H9 (cell line): ENCODE results near the gene FH. TPM values are rescaled to one million over a fixed set of nuclear protein-coding genes. Genes with fewer than 3 reads are reported as not detected.

Experiments
- DNase-seq: peaks from one replicate; pipeline ENCODE4 v3.0.0-alpha.2; 2017
- H2AFZ ChIP-seq: one replicate; pipeline ENCODE4 v1.6.1; 2013; ENCODE audit warnings: mild to moderate bottlenecking, low read length, control low read depth, moderate library complexity
- H2AK5ac ChIP-seq: 2 replicates; pipeline ENCODE4 v1.6.1; 2013; ENCODE audit warnings: low read length, control low read depth, mixed read lengths; ENCODE audit not compliant: insufficient read length
- H2BK120ac ChIP-seq: one replicate; pipeline ENCODE4 v1.6.1; 2013; ENCODE audit warnings: low read depth, mild to moderate bottlenecking, low read length, control low read depth, inconsistent platforms; ENCODE audit not compliant: poor library complexity, severe bottlenecking
- H2BK12ac ChIP-seq: 2 replicates; pipeline ENCODE4 v1.6.1; 2013; ENCODE audit warnings: low read length, control low read depth, mixed read lengths, low read depth; ENCODE audit not compliant: insufficient read length
- H2BK15ac ChIP-seq: 2 replicates; pipeline ENCODE4 v1.6.1; 2013; ENCODE audit warnings: low read depth, low read length, control low read depth
- H2BK20ac ChIP-seq: one replicate; pipeline ENCODE4 v1.6.1; 2013; ENCODE audit warnings: low read depth, mild to moderate bottlenecking, low read length, control low read depth, inconsistent platforms; ENCODE audit not compliant: poor library complexity, severe bottlenecking
- H2BK5ac ChIP-seq: 2 replicates; pipeline ENCODE4 v1.6.1; 2013; ENCODE audit warnings: low read length, control low read depth, mixed read lengths; ENCODE audit not compliant: insufficient read length
- H3K14ac ChIP-seq: 2 replicates; pipeline ENCODE4 v1.6.1; 2013; ENCODE audit warnings: low read length, control low read depth; ENCODE audit not compliant: insufficient read depth
- H3K18ac ChIP-seq: 2 replicates; pipeline ENCODE4 v1.6.1; 2013; ENCODE audit warnings: low read depth, mild to moderate bottlenecking, mixed read lengths, low read length, control low read depth; ENCODE audit not compliant: insufficient read length
- H3K23ac ChIP-seq: 2 replicates; pipeline ENCODE4 v1.6.1; 2013; ENCODE audit warnings: low read length, control low read depth, mixed read lengths, low read depth; ENCODE audit not compliant: insufficient read length
- H3K23me2 ChIP-seq: 2 replicates; pipeline ENCODE4 v1.6.1; 2013; ENCODE audit warnings: low read depth, mild to moderate bottlenecking, mixed read lengths, low read length, control low read depth; ENCODE audit not compliant: insufficient read length, poor library complexity, severe bottlenecking
- H3K27ac ChIP-seq: 2 replicates; pipeline ENCODE4 v1.5.1; 2013; ENCODE audit warnings: low read length, control low read depth, mixed read lengths, low read depth; ENCODE audit not compliant: insufficient read length
- H3K27me3 ChIP-seq: 2 replicates; pipeline ENCODE4 v1.6.1; 2013; ENCODE audit warnings: low read length, control low read depth, inconsistent platforms; ENCODE audit not compliant: insufficient read depth
- H3K4ac ChIP-seq: 2 replicates; pipeline ENCODE4 v1.6.1; 2013; ENCODE audit warnings: low read depth, mild to moderate bottlenecking, control low read depth, inconsistent platforms, low read length, moderate library complexity
- H3K4me1 ChIP-seq: 2 replicates; pipeline ENCODE4 v1.6.1; 2013; ENCODE audit warnings: low read length, control low read depth, inconsistent platforms; ENCODE audit not compliant: insufficient read depth
- H3K4me2 ChIP-seq: 2 replicates; pipeline ENCODE4 v1.6.1; 2013; ENCODE audit warnings: low read length, control low read depth, mixed read lengths; ENCODE audit not compliant: insufficient read length, insufficient read depth
- H3K56ac ChIP-seq: 2 replicates; pipeline ENCODE4 v1.6.1; 2013; ENCODE audit warnings: low read depth, mild to moderate bottlenecking, mixed read lengths, low read length, control low read depth; ENCODE audit not compliant: insufficient read length
- H3K79me1 ChIP-seq: 2 replicates; pipeline ENCODE4 v1.6.1; 2013; ENCODE audit warnings: low read depth, mild to moderate bottlenecking, moderate library complexity, low read length, control low read depth, inconsistent platforms; ENCODE audit not compliant: insufficient read depth, poor library complexity, severe bottlenecking
- H3K79me2 ChIP-seq: 2 replicates; pipeline ENCODE4 v1.6.1; 2013; ENCODE audit warnings: low read length, control low read depth, inconsistent platforms; ENCODE audit not compliant: insufficient read depth
- H3K9ac ChIP-seq: 2 replicates; pipeline ENCODE4 v1.6.1; 2013; ENCODE audit warnings: low read length, control low read depth, mixed read lengths; ENCODE audit not compliant: insufficient read length; ENCODE audit errors: extremely low read depth
- H3K9me3 ChIP-seq: one replicate; pipeline ENCODE4 v1.6.1; 2013; ENCODE audit warnings: low read depth, low read length, inconsistent platforms; ENCODE audit not compliant: control insufficient read depth
- H3T11ph ChIP-seq: one replicate; pipeline ENCODE4 v1.6.1; 2013; ENCODE audit warnings: mild to moderate bottlenecking, low read length, control low read depth, inconsistent platforms
- H4K20me1 ChIP-seq: one replicate; pipeline ENCODE4 v1.6.1; 2013; ENCODE audit not compliant: control insufficient read depth, insufficient read length, insufficient read depth
- H4K5ac ChIP-seq: 2 replicates; pipeline ENCODE4 v1.6.1; 2013; ENCODE audit warnings: low read depth, mild to moderate bottlenecking, mixed read lengths, low read length, control low read depth; ENCODE audit not compliant: insufficient read length
- H4K8ac ChIP-seq: replicated peaks from 2 replicates; pipeline ENCODE4 v1.6.1; 2013; ENCODE audit warnings: low read length, control low read depth, mixed read lengths, low read depth; ENCODE audit not compliant: insufficient read length
- H4K91ac ChIP-seq: 2 replicates; pipeline ENCODE4 v1.6.1; 2013; ENCODE audit warnings: low read depth, mild to moderate bottlenecking, moderate library complexity, mixed read lengths, low read length, control low read depth; ENCODE audit not compliant: insufficient read length
- H3K27ac Mint-ChIP-seq, 3 experiments: 2 replicates in 2 of 3; 3 replicates in 1 of 3; pipeline ENCODE4 v1.8.0; 2020 to 2021; ENCODE audit warnings: mixed read lengths in 3 of 3, mild to moderate bottlenecking in 1 of 3, moderate library complexity in 1 of 3
- H3K27me3 Mint-ChIP-seq: 2 replicates; pipeline ENCODE4 v1.8.0; 2021; ENCODE audit warnings: low read depth, mild to moderate bottlenecking, moderate library complexity, mixed read lengths
- H3K36me3 Mint-ChIP-seq, 3 experiments: 2 replicates in 2 of 3; 3 replicates in 1 of 3; pipeline ENCODE4 v1.8.0; 2020 to 2021; ENCODE audit warnings: low read depth in 3 of 3, mixed read lengths in 3 of 3; ENCODE audit not compliant: insufficient read depth in 1 of 3
- H3K4me1 Mint-ChIP-seq, 2 experiments: 2 replicates each; pipeline ENCODE4 v1.8.0; 2020; ENCODE audit warnings: mixed read lengths in 2 of 2
- H3K4me3 Mint-ChIP-seq, 2 experiments: 2 replicates in 1 of 2; 3 replicates in 1 of 2; pipeline ENCODE4 v1.8.0; 2020 to 2021; ENCODE audit warnings: mild to moderate bottlenecking in 2 of 2, mixed read lengths in 2 of 2, moderate library complexity in 1 of 2
- H3K9me3 Mint-ChIP-seq, 2 experiments: 2 replicates in 1 of 2; 3 replicates in 1 of 2; pipeline ENCODE4 v1.8.0; 2020; ENCODE audit warnings: mild to moderate bottlenecking in 2 of 2, mixed read lengths in 2 of 2, moderate library complexity in 1 of 2
- CTCF ChIP-seq: fragments of 200-600 bp; sonication (generic); conservative IDR thresholded peaks from 3 replicates; pipeline ENCODE4 v1.8.0; 2021; ENCODE audit warnings: antibody characterized with exemption, mild to moderate bottlenecking
- WGBS: extraction: QIAGEN DNeasy Blood & Tissue Kit; methylation state at CpG from one replicate; pipeline ENCODE4 v1.1.7; 2013; ENCODE audit warnings: missing lambda C conversion rate, low lambda C conversion rate, mixed read lengths; ENCODE audit not compliant: insufficient read length; ENCODE audit errors: extremely low coverage; 5-methylcytosine and 5-hydroxymethylcytosine counted together
- total RNA-seq: library from RNA; stranded (reverse); gene quantifications from 2 replicates; pipeline ENCODE4 v1.2.1, GENCODE V29; 2021

The FH gene
- total RNA-seq, 1 experiment from 2014 or later = 83.9 TPM

DNA sequence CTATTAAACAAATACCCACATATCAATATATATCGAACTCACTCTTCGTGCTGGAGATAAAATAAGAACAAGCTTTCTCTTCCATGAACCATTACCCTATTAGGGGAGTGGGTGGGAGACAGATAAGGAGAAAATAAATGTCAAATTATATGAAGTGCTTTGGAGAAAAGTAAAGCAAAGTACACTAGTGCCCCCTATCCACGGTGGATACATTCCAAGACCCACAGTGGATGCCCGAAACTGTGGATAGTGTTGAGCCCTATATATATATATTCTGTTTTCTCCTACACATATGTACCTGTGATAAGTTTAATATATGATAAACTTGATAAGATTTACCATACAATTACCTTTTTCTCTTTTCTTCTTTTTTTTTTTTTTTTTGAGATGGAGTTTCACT lies 54.6 kb downstream of the FH start:
- Mint-ChIP-seq H3K4me1 (no peaks in the 10 kb centered on the region), H3K27me3 (peaks cover 18% of the 10 kb centered on the region), H3K4me3 (no peak overlapping the region), H3K9me3 (no peaks in the 10 kb centered on the region), H3K27ac (no peak overlapping the region), H3K36me3 (no peaks in the 10 kb centered on the region)
- Histone ChIP-seq H2AK5ac (no peak overlapping the region), H3K9me3 (no peaks in the 10 kb centered on the region), H3K79me2 (no peaks in the 10 kb centered on the region), H2BK15ac (no peak overlapping the region), H3K23me2 (no peaks in the 10 kb centered on the region), H3K27ac (no peak overlapping the region), H2AFZ (no peak overlapping the region), H3K4ac (no peak overlapping the region), H3K79me1 (no peaks in the 10 kb centered on the region), H2BK5ac (no peak overlapping the region), H3K4me2 (no peak overlapping the region), H4K91ac (no peak overlapping the region), H3K14ac (no peak overlapping the region), H2BK20ac (no peak overlapping the region), H3T11ph (no peak overlapping the region), H3K23ac (no peak overlapping the region), H2BK120ac (no peak overlapping the region), H2BK12ac (no peak overlapping the region), H4K5ac (no peak overlapping the region), H3K27me3 (no peaks in the 10 kb centered on the region), H3K9ac (no peak overlapping the region), H4K8ac (no peak overlapping the region), H3K18ac (no peak overlapping the region), H3K56ac (no peak overlapping the region), H4K20me1 (no peaks in the 10 kb centered on the region), H3K4me1 (no peaks in the 10 kb centered on the region)
- DNase-seq = no peak
- no CpG with 5 or more reads among the region's 4 CpGs for WGBS
- peak; percentile 54; the same call in 2 of the 3 replicates for TF ChIP-seq CTCF
